BJ (cell line): ENCODE data around the gene PPP3CA. TPM values are rescaled to one million over a fixed set of nuclear protein-coding genes. Genes with fewer than 3 reads are reported as not detected.

ENCODE experiments used
- CTCF ChIA-PET: fragments of 350-600 bp; formaldehyde crosslinking; extraction: SDS; loops from one replicate; lab custom pipeline; 2021; ENCODE audit warnings: antibody characterized with exemption, inconsistent platforms; lab: Yijun Ruan, JAX
- POLR2A ChIA-PET: fragments of 300-600 bp; sonication (Branson Sonifier 250); formaldehyde crosslinking; extraction: SDS; loops from one replicate; lab custom pipeline; 2021; ENCODE audit warnings: antibody characterized with exemption; lab: Charles Lee
- DNase-seq: peaks from one replicate; pipeline ENCODE4 v3.0.0-alpha.2; 2011; ENCODE audit warnings: low read depth
- H3K27me3 ChIP-seq: 2 replicates; pipeline ENCODE4 v1.6.0; 2011; ENCODE audit warnings: low read length; ENCODE audit not compliant: control insufficient read depth, insufficient read depth
- H3K36me3 ChIP-seq: 2 replicates; pipeline ENCODE4 v1.5.1; 2011; ENCODE audit warnings: low read length; ENCODE audit not compliant: control insufficient read depth, insufficient read depth
- H3K4me3 ChIP-seq: 2 replicates; pipeline ENCODE4 v1.5.1; 2011; ENCODE audit warnings: low read depth, mild to moderate bottlenecking, control low read depth, low read length
- CTCF ChIP-seq: IDR thresholded peaks from 2 replicates; pipeline ENCODE4 v1.5.1; 2011; ENCODE audit warnings: low read depth, mild to moderate bottlenecking, control low read depth, inconsistent platforms, low read length, moderate library complexity; ENCODE audit not compliant: insufficient read depth
- polyA plus RNA-seq: library from polyadenylated mRNA; depleted of rRNA; stranded (reverse); fragments of >200 nt; gene quantifications from 2 replicates; pipeline ENCODE4 v1.2.3, GENCODE V29; 2011

The PPP3CA gene
- polyA plus RNA-seq, 1 experiment: 10.6 TPM

- H3K4me3 ChIP-seq: no peak overlapping the region
- POLR2A ChIA-PET: no interaction called here
- no peak for TF ChIP-seq CTCF
- no peaks in the 10 kb centered on the region for H3K36me3 ChIP-seq
- H3K27me3 ChIP-seq: no peaks in the 10 kb centered on the region
- DNase-seq: no peak
- CTCF ChIA-PET: interaction anchor here (0.9 kb wide), 1 partner anchor 20 kb away, joined by 4 read pairs; no protein-coding TSS in a partner anchor
Measured at GRCh38 chr4:101286663-101287062, 60.7 kb downstream of the PPP3CA start.

- no peak for TF ChIP-seq CTCF
- DNase-seq: no peak
- Histone ChIP-seq H3K36me3 (no peaks in the 10 kb centered on the region), H3K4me3 (no peak overlapping the region), H3K27me3 (no peaks in the 10 kb centered on the region)
- ChIA-PET POLR2A (no interaction called here), CTCF (no interaction called here)
Measured at GRCh38 chr4:101285985-101286384, 61.3 kb downstream of the PPP3CA start.

- TF ChIP-seq CTCF: no peak
- Histone ChIP-seq H3K4me3 (no peak overlapping the region), H3K36me3 (no peaks in the 10 kb centered on the region), H3K27me3 (no peaks in the 10 kb centered on the region)
- POLR2A ChIA-PET: no interaction called here
- no peak for DNase-seq
- CTCF ChIA-PET: no interaction called here
Measured at GRCh38 chr4:101284546-101284945, 62.8 kb downstream of the PPP3CA start.

- Histone ChIP-seq H3K27me3 (no peaks in the 10 kb centered on the region), H3K36me3 (no peaks in the 10 kb centered on the region), H3K4me3 (no peak overlapping the region)
- TF ChIP-seq CTCF: no peak
- CTCF ChIA-PET: no interaction called here
- POLR2A ChIA-PET: no interaction called here
- DNase-seq: no peak
Measured at GRCh38 chr4:101283434-101283833, 63.9 kb downstream of the PPP3CA start.

GRCh38 chr4:101282076-101282844, 65.1 kb downstream of the PPP3CA start:
- no peak for TF ChIP-seq CTCF

More at GRCh38 chr4:101282076-101282844, 65.1 kb downstream of the PPP3CA start:
- DNase-seq: no peak
- ChIA-PET CTCF (no interaction called here), POLR2A (no interaction called here)
- Histone ChIP-seq H3K4me3 (no peak overlapping the region), H3K36me3 (no peaks in the 10 kb centered on the region), H3K27me3 (no peaks in the 10 kb centered on the region)
